MM.1S (cell line): ENCODE results near the gene CDC6.
A peak's percentile ranks its signal among the peaks of the same experiment; 100 is the strongest.

Experiments used
- DNase-seq: peaks from one replicate; pipeline ENCODE4 v3.0.0-alpha.2; 2015
- H2AFZ ChIP-seq: fragments of 300-600 bp; sonication (generic); 2 replicates; pipeline ENCODE4 v1.6.0; 2016; ENCODE audit warnings: antibody characterized with exemption, low read length
- H3F3A ChIP-seq: fragments of 300-600 bp; sonication (generic); 2 replicates; pipeline ENCODE4 v1.6.1; 2016; ENCODE audit warnings: mild to moderate bottlenecking, antibody characterized with exemption, low read length, moderate library complexity, mixed read lengths; ENCODE audit not compliant: insufficient read depth
- H3K27ac ChIP-seq: fragments of 300-600 bp; sonication (generic); 2 replicates; pipeline ENCODE4 v1.5.1; 2016; ENCODE audit warnings: mild to moderate bottlenecking, low read length
- H3K27me3 ChIP-seq: fragments of 300-600 bp; sonication (generic); replicated peaks from 2 replicates; pipeline ENCODE4 v1.6.0; 2016; ENCODE audit warnings: low read length; ENCODE audit not compliant: insufficient read depth
- H3K36me3 ChIP-seq: fragments of 300-600 bp; sonication (generic); replicated peaks from 2 replicates; pipeline ENCODE4 v1.6.1; 2016; ENCODE audit warnings: mild to moderate bottlenecking, low read length, mixed read lengths; ENCODE audit not compliant: insufficient read depth
- H3K4me1 ChIP-seq: fragments of 300-600 bp; sonication (generic); 2 replicates; pipeline ENCODE4 v1.6.1; 2016; ENCODE audit warnings: low read length, mixed read lengths
- H3K4me2 ChIP-seq: fragments of 300-600 bp; sonication (generic); 2 replicates; pipeline ENCODE4 v1.6.0; 2016; ENCODE audit warnings: low read depth, low read length
- H3K4me3 ChIP-seq: fragments of 300-600 bp; sonication (generic); 2 replicates; pipeline ENCODE4 v1.5.1; 2016; ENCODE audit warnings: low read length, mixed read lengths
- H3K79me2 ChIP-seq: fragments of 300-600 bp; sonication (generic); 2 replicates; pipeline ENCODE4 v1.6.1; 2016; ENCODE audit warnings: mixed run types, low read length, mixed read lengths
- H3K9ac ChIP-seq: fragments of 300-600 bp; sonication (generic); 2 replicates; pipeline ENCODE4 v1.6.1; 2016; ENCODE audit warnings: low read length, mixed read lengths
- H3K9me2 ChIP-seq: fragments of 300-600 bp; sonication (generic); replicated peaks from 2 replicates; pipeline ENCODE4 v1.6.1; 2016; ENCODE audit warnings: mild to moderate bottlenecking, low read length, mixed read lengths; ENCODE audit not compliant: insufficient read depth
- H3K9me3 ChIP-seq: fragments of 300-600 bp; sonication (generic); replicated peaks from 2 replicates; pipeline ENCODE4 v1.6.1; 2016; ENCODE audit warnings: mild to moderate bottlenecking, low read length, mixed read lengths; ENCODE audit not compliant: insufficient read depth
- H4K20me1 ChIP-seq: fragments of 300-600 bp; sonication (generic); 2 replicates; pipeline ENCODE4 v1.6.1; 2016; ENCODE audit warnings: mild to moderate bottlenecking, low read length, moderate library complexity, mixed read lengths; ENCODE audit not compliant: insufficient read depth
- EZH2 ChIP-seq: fragments of 300-600 bp; sonication (generic); optimal IDR thresholded peaks from 2 replicates; pipeline ENCODE3; 2017; ENCODE audit warnings: low read depth, mild to moderate bottlenecking, antibody characterized with exemption, low read length, mixed read lengths
- EZH2phosphoT487 ChIP-seq: fragments of 300-600 bp; sonication (generic); IDR thresholded peaks from 2 replicates; pipeline ENCODE4 v1.6.1; 2018; ENCODE audit warnings: antibody characterized with exemption, low read length
- TF ChIP-seq, protein P1 (sequence below): fragments of 300-600 bp; sonication (generic); IDR thresholded peaks from 2 replicates; pipeline ENCODE4 v1.5.1; 2016; ENCODE audit warnings: antibody characterized with exemption, low read length, mixed read lengths

CDC6 gene

GRCh38 chr17:40318830-40319391 lies 31.2 kb downstream of the CDC6 start:
- H3K27ac ChIP-seq = peak overlapping the region; percentile 98
- peak overlapping the region; percentile 95 for H3K4me2 ChIP-seq
- H3K4me1 ChIP-seq = peaks cover 42% of the 10 kb centered on the region
- peaks cover 69% of the 10 kb centered on the region for H3K79me2 ChIP-seq
- H3K27me3 ChIP-seq = no peaks in the 10 kb centered on the region
- H3K9me3 ChIP-seq = no peaks in the 10 kb centered on the region
- H4K20me1 ChIP-seq = no peaks in the 10 kb centered on the region
- H3K9me2 ChIP-seq = no peaks in the 10 kb centered on the region
- TF ChIP-seq, protein P1, sequence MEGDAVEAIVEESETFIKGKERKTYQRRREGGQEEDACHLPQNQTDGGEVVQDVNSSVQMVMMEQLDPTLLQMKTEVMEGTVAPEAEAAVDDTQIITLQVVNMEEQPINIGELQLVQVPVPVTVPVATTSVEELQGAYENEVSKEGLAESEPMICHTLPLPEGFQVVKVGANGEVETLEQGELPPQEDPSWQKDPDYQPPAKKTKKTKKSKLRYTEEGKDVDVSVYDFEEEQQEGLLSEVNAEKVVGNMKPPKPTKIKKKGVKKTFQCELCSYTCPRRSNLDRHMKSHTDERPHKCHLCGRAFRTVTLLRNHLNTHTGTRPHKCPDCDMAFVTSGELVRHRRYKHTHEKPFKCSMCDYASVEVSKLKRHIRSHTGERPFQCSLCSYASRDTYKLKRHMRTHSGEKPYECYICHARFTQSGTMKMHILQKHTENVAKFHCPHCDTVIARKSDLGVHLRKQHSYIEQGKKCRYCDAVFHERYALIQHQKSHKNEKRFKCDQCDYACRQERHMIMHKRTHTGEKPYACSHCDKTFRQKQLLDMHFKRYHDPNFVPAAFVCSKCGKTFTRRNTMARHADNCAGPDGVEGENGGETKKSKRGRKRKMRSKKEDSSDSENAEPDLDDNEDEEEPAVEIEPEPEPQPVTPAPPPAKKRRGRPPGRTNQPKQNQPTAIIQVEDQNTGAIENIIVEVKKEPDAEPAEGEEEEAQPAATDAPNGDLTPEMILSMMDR = peak; percentile 13
- no peak for TF ChIP-seq EZH2phosphoT487
- H3K4me3 ChIP-seq = peak overlapping the region; percentile 97
- DNase-seq = no peak
- peaks cover 52% of the 10 kb centered on the region for H3F3A ChIP-seq
- no peak overlapping the region for H2AFZ ChIP-seq
- peak overlapping the region; percentile 98 for H3K9ac ChIP-seq
- H3K36me3 ChIP-seq = no peaks in the 10 kb centered on the region

- Histone ChIP-seq H3K4me3 (peak overlapping the region; percentile 97), H3K9me3 (no peaks in the 10 kb centered on the region), H3K36me3 (no peaks in the 10 kb centered on the region), H3K4me2 (peak overlapping the region; percentile 95), H2AFZ (no peak overlapping the region), H3F3A (peaks cover 58% of the 10 kb centered on the region), H3K9ac (peak overlapping the region; percentile 98), H3K27me3 (no peaks in the 10 kb centered on the region), H3K79me2 (peaks cover 79% of the 10 kb centered on the region), H3K4me1 (peaks cover 42% of the 10 kb centered on the region), H3K9me2 (no peaks in the 10 kb centered on the region), H3K27ac (peak overlapping the region; percentile 98), H4K20me1 (no peaks in the 10 kb centered on the region)
- DNase-seq = peak; percentile 43
- TF ChIP-seq EZH2 (no peak), EZH2phosphoT487 (no peak)
- TF ChIP-seq, protein P1 = no peak
These were observed 32.2 kb downstream of the CDC6 start for GRCh38 chr17:40319651-40320540.

DNA sequence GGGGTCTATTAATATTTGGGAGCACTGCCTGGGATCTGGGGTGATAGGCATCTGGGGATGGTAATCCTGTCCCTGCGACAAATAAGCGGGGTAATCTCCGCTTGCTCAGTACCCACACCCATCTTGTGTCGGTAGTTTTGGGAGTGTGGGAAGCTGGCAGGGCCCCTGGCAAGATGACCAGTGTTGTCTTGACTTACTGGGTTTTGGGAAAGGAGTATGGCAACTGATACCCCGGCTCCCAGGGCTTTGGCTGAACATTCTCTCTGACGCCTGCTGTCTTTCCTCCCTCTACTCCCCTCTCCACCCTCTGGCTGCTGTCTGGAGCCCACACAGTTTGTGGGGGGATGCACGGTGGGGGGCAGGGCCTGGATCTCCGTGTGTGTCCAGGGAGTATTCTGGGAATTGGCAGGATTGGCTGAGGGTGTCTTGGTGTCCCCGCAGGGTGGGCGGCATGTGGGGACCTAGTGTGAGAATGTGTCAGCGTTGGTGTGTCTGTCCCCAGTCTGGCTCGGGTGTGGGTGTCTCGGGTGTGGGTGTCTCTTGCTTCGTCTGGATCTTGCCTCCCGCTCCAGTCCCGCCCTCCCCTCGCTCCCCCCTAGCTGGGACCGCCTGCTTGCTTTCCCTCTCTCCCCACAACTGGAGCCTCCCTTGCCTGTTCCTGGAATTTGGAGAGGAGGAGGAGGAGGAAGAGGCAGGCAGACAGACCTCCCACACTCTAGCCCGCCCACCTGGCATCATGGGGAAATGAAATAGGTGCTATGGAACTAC lies 33.3 kb downstream of the CDC6 start:
- TF ChIP-seq EZH2 = no peak
- TF ChIP-seq, protein P1 = no peak
- no peak for TF ChIP-seq EZH2phosphoT487
- peak overlapping the region; percentile 98 for H3K9ac ChIP-seq
- peaks cover 87% of the 10 kb centered on the region for H3K79me2 ChIP-seq
- peak overlapping the region; percentile 98 for H3K27ac ChIP-seq
- H3K4me1 ChIP-seq = peaks cover 41% of the 10 kb centered on the region
- H3K36me3 ChIP-seq = no peaks in the 10 kb centered on the region
- H3K9me3 ChIP-seq = no peaks in the 10 kb centered on the region
- H2AFZ ChIP-seq = no peak overlapping the region
- peak overlapping the region; percentile 95 for H3K4me2 ChIP-seq
- no peaks in the 10 kb centered on the region for H3K27me3 ChIP-seq
- DNase-seq = peak; percentile 38
- no peaks in the 10 kb centered on the region for H3K9me2 ChIP-seq
- peak overlapping the region; percentile 97 for H3K4me3 ChIP-seq
- peaks cover 57% of the 10 kb centered on the region for H3F3A ChIP-seq
- H4K20me1 ChIP-seq = no peaks in the 10 kb centered on the region
